ENCODE measurements around the gene VSTM4.

Gene VSTM4

GRCh38 chr10:49068209-49068608, 47.1 kb downstream of the VSTM4 start:
- no peak for FAIRE-seq

- FAIRE-seq: no peak
These were observed 48.2 kb downstream of the VSTM4 start for GRCh38 chr10:49066944-49067730.

GRCh38 chr10:49062229-49062628, 53.1 kb downstream of the VSTM4 start:
- FAIRE-seq: no peak

- FAIRE-seq: no peak
These were observed 53.7 kb downstream of the VSTM4 start for GRCh38 chr10:49061667-49062066.

GRCh38 chr10:49058463-49059255, 56.7 kb downstream of the VSTM4 start:
- no peak for FAIRE-seq

- FAIRE-seq: no peak
These were observed 58.0 kb downstream of the VSTM4 start for GRCh38 chr10:49057231-49057880.

- FAIRE-seq: no peak
These were observed 59.0 kb downstream of the VSTM4 start for GRCh38 chr10:49056356-49056755.

GRCh38 chr10:49055221-49055849, 60.0 kb downstream of the VSTM4 start:
- FAIRE-seq: no peak

- no peak for FAIRE-seq
These were observed 60.6 kb downstream of the VSTM4 start for GRCh38 chr10:49054753-49055152.

GRCh38 chr10:49053998-49054692, 61.2 kb downstream of the VSTM4 start:
- no peak for FAIRE-seq

GRCh38 chr10:49053053-49053997, 62.0 kb downstream of the VSTM4 start:
- no peak for FAIRE-seq

GRCh38 chr10:49052069-49052468, 63.3 kb downstream of the VSTM4 start:
- FAIRE-seq: no peak

GRCh38 chr10:49050906-49051305, 64.4 kb downstream of the VSTM4 start:
- FAIRE-seq: no peak

- no peak for FAIRE-seq
These were observed 65.0 kb downstream of the VSTM4 start for GRCh38 chr10:49050366-49050765.

- no peak for FAIRE-seq
These were observed 65.7 kb downstream of the VSTM4 start for GRCh38 chr10:49049660-49050059.

- no peak for FAIRE-seq
These were observed 68.1 kb downstream of the VSTM4 start for GRCh38 chr10:49047128-49047639.

GRCh38 chr10:49044293-49045193, 70.8 kb downstream of the VSTM4 start:
- FAIRE-seq: no peak

GRCh38 chr10:49040601-49041000, 74.7 kb downstream of the VSTM4 start:
- no peak for FAIRE-seq

GRCh38 chr10:49039409-49039808, 75.9 kb downstream of the VSTM4 start:
- FAIRE-seq: no peak

- no peak for FAIRE-seq
These were observed 76.6 kb downstream of the VSTM4 start for GRCh38 chr10:49038711-49039110.
